Stimulated activated memory B cell treated with anti-CD40 and anti-IgM and Interleukin-4, amounts not matched to agents 10 μg/mL and 1 μg/mL and 100 μg/mL, for 72 hours (primary cell): Measurements from ENCODE around the gene FAR2.
"Not testable (repeated sequence)": the region's sequence is repeated elsewhere in the genome, so short reads cannot be mapped to it uniquely, and the experiment has no call there.

ENCODE experiments used
- ATAC-seq: fragments of 150-1000 bp; cut with Tn5 transposase; 2 replicates; pipeline ENCODE4 v1.10.0; 2021
- H3K27ac Mint-ChIP-seq: one replicate; pipeline ENCODE4 v1.8.0; 2022; ENCODE audit warnings: mild to moderate bottlenecking, mixed read lengths
- H3K27me3 Mint-ChIP-seq: one replicate; pipeline ENCODE4 v1.8.0; 2022; ENCODE audit warnings: mixed read lengths
- H3K36me3 Mint-ChIP-seq: one replicate; pipeline ENCODE4 v1.8.0; 2022; ENCODE audit warnings: mixed read lengths
- H3K4me1 Mint-ChIP-seq: one replicate; pipeline ENCODE4 v1.8.0; 2022; ENCODE audit warnings: mixed read lengths
- H3K4me3 Mint-ChIP-seq: one replicate; pipeline ENCODE4 v1.8.0; 2022; ENCODE audit warnings: mild to moderate bottlenecking, moderate library complexity, mixed read lengths
- H3K9me3 Mint-ChIP-seq: one replicate; pipeline ENCODE4 v1.8.0; 2022; ENCODE audit warnings: mixed read lengths

FAR2 gene

DNA sequence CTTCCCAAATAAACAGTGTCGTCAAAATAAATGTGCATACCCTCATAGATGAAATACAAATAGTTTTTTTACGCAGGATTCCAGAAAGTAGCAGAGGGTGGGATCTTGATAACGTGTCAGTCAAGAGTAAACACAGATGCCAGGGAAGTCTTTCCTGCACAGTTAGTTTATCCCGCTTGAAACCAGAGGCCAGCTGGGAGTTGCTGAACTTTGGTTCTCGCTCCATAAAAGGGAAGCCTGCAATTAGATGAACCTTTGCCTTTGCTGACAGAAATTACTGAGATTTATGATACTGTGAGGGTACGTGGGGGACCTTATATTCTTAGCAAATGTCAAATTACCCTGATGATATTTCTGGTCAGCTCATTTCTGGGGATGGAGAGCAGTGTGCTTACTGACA, 18.9 kb downstream of the FAR2 start:
- Mint-ChIP-seq H3K27me3 (peaks cover 8% of the 10 kb centered on the region), H3K9me3 (no peaks in the 10 kb centered on the region), H3K4me1 (peaks cover 12% of the 10 kb centered on the region), H3K36me3 (no peaks in the 10 kb centered on the region), H3K4me3 (no peak overlapping the region), H3K27ac (no peak overlapping the region)
- no peak for ATAC-seq

DNA sequence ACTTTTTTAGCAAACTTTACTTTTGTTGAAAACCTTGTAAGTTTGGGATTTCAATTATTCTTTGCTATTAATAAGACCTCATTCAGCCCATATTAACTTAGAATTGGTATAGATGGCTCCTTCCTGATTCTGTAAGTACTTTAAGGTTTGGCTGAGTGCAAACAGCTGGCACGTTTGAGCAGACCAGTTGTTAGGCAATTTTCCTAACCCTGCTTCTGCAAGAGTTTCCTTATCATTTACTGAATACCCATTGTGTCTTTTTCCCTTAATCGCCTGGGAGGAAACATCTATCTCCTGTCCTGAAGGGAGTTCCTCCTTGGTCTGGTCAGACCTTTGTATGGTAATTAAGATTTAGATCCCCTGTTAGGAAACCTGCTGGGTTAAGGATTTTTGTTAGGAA, 20.9 kb downstream of the FAR2 start:
- H3K4me1 Mint-ChIP-seq, H3K27ac Mint-ChIP-seq, H3K9me3 Mint-ChIP-seq, H3K4me3 Mint-ChIP-seq, ATAC-seq, H3K36me3 Mint-ChIP-seq, H3K27me3 Mint-ChIP-seq: not testable (repeated sequence)

DNA sequence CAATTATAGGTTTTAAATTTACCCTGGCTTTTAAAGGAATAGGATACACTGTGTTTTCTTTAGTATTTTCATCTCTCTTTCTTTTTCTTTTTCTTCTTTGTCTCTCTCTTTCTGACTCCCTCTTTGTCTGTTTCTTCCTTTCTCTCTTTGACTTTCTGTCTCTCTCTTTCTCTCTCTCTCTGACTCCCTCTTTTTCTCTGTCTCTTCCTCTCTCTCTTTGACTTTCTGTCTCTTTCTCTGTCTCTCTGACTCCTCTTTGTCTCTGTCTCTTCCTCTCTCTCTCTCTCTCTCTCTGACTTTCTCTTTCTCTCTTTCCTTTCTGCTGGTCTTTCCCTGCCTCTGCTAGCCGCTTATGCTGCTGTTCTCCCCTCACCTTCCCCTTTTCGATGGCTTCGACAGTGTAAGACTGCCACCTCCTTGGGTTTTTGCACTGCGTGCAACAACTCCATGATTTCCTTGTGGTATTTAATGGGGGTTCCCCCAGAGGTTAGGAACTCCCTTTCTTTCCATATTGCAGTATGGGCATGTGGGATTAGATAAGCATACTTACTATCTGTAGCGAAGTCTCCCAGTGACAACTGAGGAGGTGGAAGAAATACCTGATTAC, 21.5 kb downstream of the FAR2 start:
- H3K27me3 Mint-ChIP-seq, H3K27ac Mint-ChIP-seq, H3K4me1 Mint-ChIP-seq, H3K9me3 Mint-ChIP-seq, H3K4me3 Mint-ChIP-seq, ATAC-seq, H3K36me3 Mint-ChIP-seq: not testable (repeated sequence)

DNA sequence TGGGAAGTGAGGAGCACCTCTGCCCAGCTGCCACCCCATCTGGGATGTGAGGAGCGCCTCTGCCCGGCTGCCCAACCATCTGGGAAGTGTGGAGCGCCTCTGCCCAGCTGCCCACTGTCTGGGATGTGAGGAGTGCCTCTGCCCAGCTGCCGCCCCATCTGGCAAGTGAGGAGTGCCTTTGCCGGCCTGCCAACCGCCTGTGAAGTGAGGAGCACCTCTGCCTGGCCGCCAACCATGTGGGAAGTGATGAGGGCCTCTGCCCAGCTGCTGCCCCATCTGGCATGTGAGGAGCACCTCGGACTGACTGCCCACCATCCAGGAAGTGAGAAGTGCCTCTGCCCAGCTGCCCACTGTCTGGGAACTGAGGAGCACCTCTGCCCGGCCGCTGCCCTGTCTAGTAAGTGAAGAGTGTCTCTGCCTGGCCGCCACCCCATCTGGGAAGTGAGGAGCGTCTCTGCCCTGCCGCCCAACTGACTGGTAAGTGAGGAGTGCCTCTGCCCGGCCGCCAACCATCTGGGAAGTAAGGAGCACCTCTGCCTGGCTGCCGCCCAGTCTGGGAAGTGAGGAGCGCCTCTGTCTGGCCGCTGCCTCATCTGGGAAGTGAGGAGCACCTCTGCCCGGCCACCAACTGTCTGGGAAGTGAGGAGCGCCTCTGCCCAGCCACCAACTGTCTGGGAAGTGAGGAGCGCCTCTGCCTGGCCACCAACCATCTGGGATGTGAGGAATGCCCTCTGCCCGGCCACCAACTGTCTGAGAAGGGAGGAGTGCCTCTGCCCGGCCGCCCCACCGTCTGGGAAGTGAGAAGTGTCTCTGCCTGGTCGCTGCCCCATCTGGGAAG, 22.6 kb downstream of the FAR2 start:
- peaks cover 8% of the 10 kb centered on the region for H3K27me3 Mint-ChIP-seq
- no peaks in the 10 kb centered on the region for H3K4me1 Mint-ChIP-seq
- H3K27ac Mint-ChIP-seq = no peak overlapping the region
- no peak for ATAC-seq
- H3K9me3 Mint-ChIP-seq = no peaks in the 10 kb centered on the region
- H3K36me3 Mint-ChIP-seq = no peaks in the 10 kb centered on the region
- H3K4me3 Mint-ChIP-seq = no peak overlapping the region

DNA sequence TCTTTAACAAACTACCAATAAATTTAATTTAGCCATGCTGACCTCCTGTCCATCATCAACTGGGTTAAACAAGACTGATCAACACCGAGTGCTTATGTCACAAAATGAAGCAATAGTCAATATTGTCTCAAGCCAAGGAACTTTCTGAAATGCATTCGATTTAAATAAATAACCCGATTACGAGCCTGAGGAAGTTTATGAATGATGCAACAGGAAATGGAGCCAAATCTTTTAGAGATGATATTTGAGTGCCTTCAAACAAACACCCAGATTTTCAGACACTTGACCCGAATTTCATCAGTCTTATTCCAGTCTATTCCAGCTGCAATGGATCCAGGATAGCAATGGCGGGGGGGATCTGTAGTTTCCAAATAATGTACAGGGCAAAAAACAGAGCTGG, 27.9 kb downstream of the FAR2 start:
- Mint-ChIP-seq H3K27ac (no peak overlapping the region), H3K4me3 (no peak overlapping the region), H3K36me3 (no peaks in the 10 kb centered on the region), H3K4me1 (no peaks in the 10 kb centered on the region), H3K9me3 (no peaks in the 10 kb centered on the region), H3K27me3 (no peaks in the 10 kb centered on the region)
- no peak for ATAC-seq

DNA sequence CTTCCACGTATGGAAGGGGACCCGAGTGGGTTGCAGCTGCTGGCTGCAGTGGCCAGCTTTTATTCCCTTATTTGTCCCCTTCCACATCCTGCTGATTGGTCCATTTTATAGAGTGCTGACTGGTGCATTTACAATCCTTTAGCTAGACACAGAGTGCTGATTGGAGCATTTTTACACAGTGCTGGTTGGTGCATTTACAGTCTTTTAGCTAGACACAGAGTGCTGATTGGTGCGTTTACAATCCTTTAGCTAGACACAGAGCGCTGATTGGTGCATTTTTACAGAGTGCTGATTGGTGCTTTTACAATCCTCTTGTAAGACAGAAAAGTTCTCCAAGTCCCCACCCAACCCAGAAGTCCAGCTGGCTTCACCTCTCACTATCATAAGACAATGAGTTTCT, 33.2 kb downstream of the FAR2 start:
- not testable (repeated sequence) for H3K4me1 Mint-ChIP-seq, H3K4me3 Mint-ChIP-seq, ATAC-seq, H3K27ac Mint-ChIP-seq, H3K36me3 Mint-ChIP-seq, H3K27me3 Mint-ChIP-seq, H3K9me3 Mint-ChIP-seq

DNA sequence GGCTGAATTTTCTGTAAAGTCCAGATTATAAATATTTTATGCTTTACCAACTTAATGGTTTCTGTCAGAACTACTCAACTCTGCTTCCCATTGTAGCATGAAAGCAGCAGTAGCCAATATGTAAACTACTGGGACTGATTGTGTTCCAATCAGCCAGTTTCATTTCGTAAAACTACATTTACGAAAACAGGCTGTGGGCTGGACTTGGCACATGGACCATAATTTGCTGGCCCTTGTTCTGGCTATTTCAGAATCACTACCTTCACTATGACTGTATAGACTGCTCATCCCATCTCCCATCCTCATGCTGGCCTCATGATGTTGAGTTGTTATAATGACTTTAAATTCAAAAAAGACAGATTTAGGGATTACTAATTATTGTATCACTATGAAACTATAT, 38.7 kb downstream of the FAR2 start:
- Mint-ChIP-seq H3K4me1 (no peaks in the 10 kb centered on the region), H3K9me3 (peaks cover 6% of the 10 kb centered on the region), H3K27ac (no peak overlapping the region), H3K27me3 (no peaks in the 10 kb centered on the region), H3K4me3 (no peak overlapping the region), H3K36me3 (no peaks in the 10 kb centered on the region)
- no peak for ATAC-seq

DNA sequence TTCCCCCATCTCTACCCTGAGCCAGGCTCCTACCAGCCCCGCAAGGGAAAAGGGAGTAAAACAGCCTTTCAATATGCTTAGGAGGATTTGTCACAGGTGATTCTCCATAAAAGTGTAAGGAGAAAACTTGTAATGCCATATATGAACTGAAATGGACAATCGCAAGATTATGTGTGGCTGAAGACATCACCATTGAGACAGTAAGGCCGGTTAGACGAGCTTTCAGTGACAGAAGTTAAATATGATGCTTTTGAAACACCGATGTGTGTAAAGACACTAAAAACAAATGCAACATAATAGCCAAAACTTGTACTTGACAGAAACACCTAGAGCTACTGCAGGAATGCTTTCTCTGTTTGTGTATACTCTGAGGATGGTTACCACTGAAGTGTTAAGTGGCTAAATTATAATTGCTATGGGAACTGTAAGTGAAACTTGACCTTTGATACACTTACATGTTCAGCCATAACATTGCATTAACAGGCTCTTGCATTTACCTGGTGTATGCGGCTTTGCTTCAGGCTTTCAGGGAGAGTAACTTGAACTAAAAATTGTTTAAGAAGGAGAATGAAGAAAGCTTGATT, 42.3 kb downstream of the FAR2 start:
- no peak for ATAC-seq
- Mint-ChIP-seq H3K9me3 (no peaks in the 10 kb centered on the region), H3K27ac (no peak overlapping the region), H3K4me3 (no peak overlapping the region), H3K4me1 (no peaks in the 10 kb centered on the region), H3K36me3 (no peaks in the 10 kb centered on the region), H3K27me3 (no peaks in the 10 kb centered on the region)

DNA sequence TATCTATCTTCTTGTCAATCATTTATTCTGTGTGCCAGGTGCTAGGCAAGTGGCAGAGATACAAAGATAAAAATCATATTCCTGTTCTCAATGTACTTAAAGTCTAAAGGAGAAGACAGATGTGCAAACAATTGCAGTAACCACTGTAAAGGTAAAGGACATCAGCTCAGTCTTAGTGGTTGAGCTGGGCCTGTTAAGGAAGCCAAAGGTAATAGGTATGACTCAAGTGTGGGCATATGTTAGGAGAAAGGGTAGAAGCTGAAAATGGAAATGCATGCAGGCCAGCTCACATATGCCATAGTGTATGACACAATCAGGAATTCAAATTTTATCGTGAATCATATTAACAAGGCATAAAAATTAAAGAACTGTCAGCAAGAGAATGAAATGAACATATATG, 49.8 kb downstream of the FAR2 start:
- no peaks in the 10 kb centered on the region for H3K4me1 Mint-ChIP-seq
- no peak overlapping the region for H3K4me3 Mint-ChIP-seq
- H3K36me3 Mint-ChIP-seq = no peaks in the 10 kb centered on the region
- no peaks in the 10 kb centered on the region for H3K9me3 Mint-ChIP-seq
- no peak for ATAC-seq
- H3K27ac Mint-ChIP-seq = no peak overlapping the region
- H3K27me3 Mint-ChIP-seq = peaks cover 19% of the 10 kb centered on the region

DNA sequence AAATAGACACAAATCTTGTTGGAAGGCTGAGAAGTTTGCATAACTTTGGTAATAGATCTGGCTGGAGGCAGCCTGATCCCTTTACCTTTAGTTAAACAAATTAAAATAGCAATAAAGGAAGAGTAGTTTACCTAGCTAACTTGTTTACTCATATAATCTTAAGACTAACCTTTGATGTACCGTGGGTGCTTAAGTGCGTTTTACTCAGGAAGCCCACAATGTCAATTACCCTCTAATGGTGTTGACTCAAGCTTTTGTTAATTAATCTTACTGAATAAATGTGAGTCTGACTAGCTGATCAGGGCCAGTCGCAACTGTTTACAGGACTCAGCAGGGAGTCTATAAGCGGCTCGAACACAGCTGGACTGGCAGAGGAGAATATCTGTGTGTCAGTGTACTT, 51.5 kb downstream of the FAR2 start:
- Mint-ChIP-seq H3K4me1 (no peaks in the 10 kb centered on the region), H3K4me3 (no peak overlapping the region), H3K27ac (no peak overlapping the region), H3K27me3 (peaks cover 19% of the 10 kb centered on the region), H3K36me3 (no peaks in the 10 kb centered on the region), H3K9me3 (no peaks in the 10 kb centered on the region)
- no peak for ATAC-seq

DNA sequence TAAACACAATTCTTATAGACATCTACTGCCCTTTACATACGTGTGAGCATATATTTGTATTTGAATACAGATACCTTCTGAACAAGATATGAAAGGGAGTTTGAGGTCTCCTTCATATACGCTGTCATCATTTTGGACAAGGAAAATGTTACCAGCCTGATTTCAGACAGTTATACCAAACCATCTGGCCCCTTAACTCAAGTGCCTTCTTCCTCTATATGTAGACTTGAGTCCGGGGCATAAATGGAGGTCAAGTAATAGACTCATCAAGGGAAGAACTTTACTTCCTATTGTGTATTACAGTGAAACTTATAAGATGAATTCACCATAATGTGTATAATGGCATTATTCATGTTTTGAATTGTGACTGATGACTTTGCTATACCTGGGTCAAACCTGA, 52.2 kb downstream of the FAR2 start:
- Mint-ChIP-seq H3K27ac (no peak overlapping the region), H3K4me3 (no peak overlapping the region), H3K4me1 (no peaks in the 10 kb centered on the region), H3K9me3 (no peaks in the 10 kb centered on the region), H3K36me3 (no peaks in the 10 kb centered on the region), H3K27me3 (peaks cover 21% of the 10 kb centered on the region)
- ATAC-seq = no peak

DNA sequence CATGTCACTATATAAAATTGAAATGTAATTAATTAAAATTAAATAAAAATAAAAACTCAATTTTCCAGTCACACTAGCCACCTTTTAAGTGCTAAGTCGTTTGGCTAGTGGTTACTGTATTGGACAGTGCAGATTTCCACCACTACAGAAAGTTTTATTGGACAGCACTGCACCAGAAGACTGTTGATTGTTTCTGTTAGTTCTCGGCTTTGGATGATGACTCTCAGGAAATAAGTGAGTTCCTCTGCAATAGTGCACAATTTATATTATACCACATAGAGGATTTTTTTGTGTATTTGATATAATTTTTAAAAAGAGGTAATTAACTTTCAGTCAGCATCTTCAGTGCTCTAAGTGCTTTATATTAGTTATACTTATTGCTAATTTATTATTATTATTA, 52.7 kb downstream of the FAR2 start:
- Mint-ChIP-seq H3K27me3 (peaks cover 26% of the 10 kb centered on the region), H3K36me3 (no peaks in the 10 kb centered on the region), H3K9me3 (no peaks in the 10 kb centered on the region), H3K4me1 (no peaks in the 10 kb centered on the region), H3K27ac (no peak overlapping the region), H3K4me3 (no peak overlapping the region)
- no peak for ATAC-seq

DNA sequence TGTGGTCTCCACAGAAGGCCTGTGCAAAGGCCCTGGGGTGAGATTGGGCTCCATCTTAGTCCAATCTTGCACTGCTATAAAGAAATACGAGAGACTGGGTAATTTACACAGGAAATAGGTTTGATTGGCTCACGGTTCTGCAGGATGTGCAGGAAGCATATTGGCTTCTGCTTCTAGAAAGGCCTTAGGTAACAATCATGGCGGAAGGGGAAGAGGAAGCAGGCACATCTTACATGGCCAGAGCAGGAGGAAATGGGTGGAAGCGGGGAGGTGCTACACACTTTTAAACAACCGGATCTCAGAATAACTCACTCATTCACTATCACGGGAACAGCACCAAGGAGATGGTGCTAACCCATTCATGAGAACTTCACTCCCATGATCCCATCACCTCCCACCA, 55.4 kb downstream of the FAR2 start:
- Mint-ChIP-seq H3K27me3 (peaks cover 27% of the 10 kb centered on the region), H3K9me3 (no peaks in the 10 kb centered on the region), H3K36me3 (no peaks in the 10 kb centered on the region), H3K4me1 (no peaks in the 10 kb centered on the region), H3K4me3 (no peak overlapping the region), H3K27ac (no peak overlapping the region)
- ATAC-seq = no peak

DNA sequence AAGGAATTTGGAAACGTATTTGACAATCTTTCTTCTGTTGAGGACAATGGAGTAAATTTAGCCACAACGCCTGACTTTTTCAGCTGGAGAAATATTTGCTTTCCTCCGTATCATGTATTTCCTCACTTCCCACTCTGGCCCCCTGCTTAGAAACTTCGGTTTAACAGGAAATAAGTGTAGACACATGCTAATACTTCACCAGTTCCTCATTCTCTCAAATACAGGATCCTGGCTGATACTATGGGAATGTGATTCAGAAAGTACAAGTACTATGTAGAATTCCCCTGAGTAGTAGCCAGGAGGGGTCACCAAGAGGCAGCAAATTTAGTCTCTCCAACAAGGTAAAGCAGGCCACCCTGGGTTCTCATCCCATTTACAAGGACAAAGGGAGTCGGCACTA, 58.0 kb downstream of the FAR2 start:
- Mint-ChIP-seq H3K4me3 (no peak overlapping the region), H3K36me3 (no peaks in the 10 kb centered on the region), H3K27me3 (peaks cover 24% of the 10 kb centered on the region), H3K27ac (no peak overlapping the region), H3K9me3 (no peaks in the 10 kb centered on the region), H3K4me1 (no peaks in the 10 kb centered on the region)
- ATAC-seq = no peak

DNA sequence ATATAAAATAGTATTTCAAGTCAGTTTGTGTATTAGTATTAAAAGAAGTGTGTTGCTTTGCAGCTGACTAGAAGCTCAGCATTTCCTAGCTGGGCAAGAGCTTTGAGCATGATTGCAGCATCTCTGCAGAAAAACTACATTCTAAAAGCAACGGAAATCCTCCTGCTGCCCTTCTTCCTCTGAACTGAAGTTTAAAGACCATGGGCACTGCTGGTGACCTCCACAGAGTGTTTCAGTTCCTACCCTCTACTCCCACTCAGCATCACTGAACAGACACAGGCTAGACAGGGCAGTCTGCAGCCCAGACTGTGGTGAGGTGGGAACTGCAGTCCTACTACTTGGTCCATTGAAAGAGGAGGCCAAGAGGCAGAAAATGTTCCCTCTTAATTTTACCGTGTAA, 59.0 kb downstream of the FAR2 start:
- Mint-ChIP-seq H3K4me1 (no peaks in the 10 kb centered on the region), H3K4me3 (no peak overlapping the region), H3K36me3 (no peaks in the 10 kb centered on the region), H3K9me3 (no peaks in the 10 kb centered on the region), H3K27me3 (peaks cover 24% of the 10 kb centered on the region), H3K27ac (no peak overlapping the region)
- ATAC-seq = peak; percentile 84
